BJ (cell line): ENCODE data around the gene IGFALS. TPM values are rescaled to one million over a fixed set of nuclear protein-coding genes. Genes with fewer than 3 reads are reported as not detected.

Experiments
- CTCF ChIA-PET: fragments of 350-600 bp; formaldehyde crosslinking; extraction: SDS; loops from one replicate; lab custom pipeline; 2021; ENCODE audit warnings: antibody characterized with exemption, inconsistent platforms; lab: Yijun Ruan, JAX
- POLR2A ChIA-PET: fragments of 300-600 bp; sonication (Branson Sonifier 250); formaldehyde crosslinking; extraction: SDS; loops from one replicate; lab custom pipeline; 2021; ENCODE audit warnings: antibody characterized with exemption; lab: Charles Lee
- DNase-seq: peaks from one replicate; pipeline ENCODE4 v3.0.0-alpha.2; 2011; ENCODE audit warnings: low read depth
- H3K27me3 ChIP-seq: 2 replicates; pipeline ENCODE4 v1.6.0; 2011; ENCODE audit warnings: low read length; ENCODE audit not compliant: control insufficient read depth, insufficient read depth
- H3K36me3 ChIP-seq: 2 replicates; pipeline ENCODE4 v1.5.1; 2011; ENCODE audit warnings: low read length; ENCODE audit not compliant: control insufficient read depth, insufficient read depth
- H3K4me3 ChIP-seq: 2 replicates; pipeline ENCODE4 v1.5.1; 2011; ENCODE audit warnings: low read depth, mild to moderate bottlenecking, control low read depth, low read length
- CTCF ChIP-seq: IDR thresholded peaks from 2 replicates; pipeline ENCODE4 v1.5.1; 2011; ENCODE audit warnings: low read depth, mild to moderate bottlenecking, control low read depth, inconsistent platforms, low read length, moderate library complexity; ENCODE audit not compliant: insufficient read depth
- polyA plus RNA-seq: library from polyadenylated mRNA; depleted of rRNA; stranded (reverse); fragments of >200 nt; gene quantifications from 2 replicates; pipeline ENCODE4 v1.2.3, GENCODE V29; 2011

Gene IGFALS
- polyA plus RNA-seq, 1 experiment = not detected

GRCh38 chr16:1761751-1762150 lies 31.8 kb downstream of the IGFALS start:
- CTCF ChIA-PET = no interaction called here
- Histone ChIP-seq H3K4me3 (no peak overlapping the region), H3K27me3 (no peaks in the 10 kb centered on the region), H3K36me3 (peaks cover 41% of the 10 kb centered on the region)
- no peak for TF ChIP-seq CTCF
- POLR2A ChIA-PET = no interaction called here
- DNase-seq = no peak

GRCh38 chr16:1760911-1761310 lies 32.6 kb downstream of the IGFALS start:
- POLR2A ChIA-PET = no interaction called here
- TF ChIP-seq CTCF = no peak
- DNase-seq = no peak
- Histone ChIP-seq H3K36me3 (peaks cover 38% of the 10 kb centered on the region), H3K4me3 (no peak overlapping the region), H3K27me3 (no peaks in the 10 kb centered on the region)
- CTCF ChIA-PET = no interaction called here

GRCh38 chr16:1759511-1759910 lies 34.0 kb downstream of the IGFALS start:
- Histone ChIP-seq H3K27me3 (no peaks in the 10 kb centered on the region), H3K4me3 (no peak overlapping the region), H3K36me3 (peaks cover 31% of the 10 kb centered on the region)
- POLR2A ChIA-PET = no interaction called here
- DNase-seq = no peak
- TF ChIP-seq CTCF = no peak
- CTCF ChIA-PET = no interaction called here

GRCh38 chr16:1758923-1759322 lies 34.6 kb downstream of the IGFALS start:
- TF ChIP-seq CTCF = no peak
- Histone ChIP-seq H3K4me3 (no peak overlapping the region), H3K36me3 (peaks cover 29% of the 10 kb centered on the region), H3K27me3 (no peaks in the 10 kb centered on the region)
- no peak for DNase-seq
- POLR2A ChIA-PET = no interaction called here
- CTCF ChIA-PET = interaction anchor here (1.2 kb wide), 1 partner anchor 12 kb away, joined by 3 read pairs; no protein-coding TSS in a partner anchor

GRCh38 chr16:1757714-1758461 lies 35.6 kb downstream of the IGFALS start:
- no peak overlapping the region for H3K4me3 ChIP-seq
- no peaks in the 10 kb centered on the region for H3K27me3 ChIP-seq
- DNase-seq = no peak
- ChIA-PET CTCF (interaction anchor here (1.2 kb wide), 1 partner anchor 11 kb away, joined by 3 read pairs; no protein-coding TSS in a partner anchor), POLR2A (no interaction called here)
- TF ChIP-seq CTCF = no peak
- peaks cover 26% of the 10 kb centered on the region for H3K36me3 ChIP-seq
